ENCODE data around the gene FAM124B. TPM values are rescaled to one million over a fixed set of nuclear protein-coding genes. Genes with fewer than 3 reads are reported as not detected.

Gene FAM124B
- total RNA-seq, 1 experiment from 2014 or later = 0.83 TPM

GRCh38 chr2:224335991-224336390 lies 65.9 kb downstream of the FAM124B start:
- H2BK20ac ChIP-seq (ENCODE audit: low read depth, low read length, poor library complexity, severe bottlenecking) = no peak overlapping the region
- Mint-ChIP-seq H3K4me1 (no peaks in the 10 kb centered on the region), H3K27me3 (ENCODE audit: low read depth) (0 out of 2 replicates have a peak, but pooled peaks cover 1% of the 10 kb centered on the region), H3K9me3 (peaks cover 0 to 7% of the 10 kb centered on the region in 2 experiments; a peak in 2 of 5 replicates), H3K36me3 (ENCODE audit: insufficient read depth in 1 of 3, low read depth in 3 of 3) (no peaks in the 10 kb centered on the region; a peak in 1 of 7 replicates), H3K4me3 (no peak overlapping the region), H3K27ac (no peak overlapping the region)
- no peak overlapping the region for H3K18ac ChIP-seq (ENCODE audit: insufficient read length, low read depth, low read length)
- H4K8ac ChIP-seq (replicated peaks; ENCODE audit: insufficient read length, low read depth, low read length) = no peak overlapping the region
- H3K4me2 ChIP-seq (ENCODE audit: insufficient read depth, insufficient read length, low read length) = no peak overlapping the region
- no peak overlapping the region for H3K9ac ChIP-seq (ENCODE audit: extremely low read depth, insufficient read length, low read length)
- H4K5ac ChIP-seq (ENCODE audit: insufficient read length, low read depth, low read length) = no peak overlapping the region
- no peak overlapping the region for H3T11ph ChIP-seq (ENCODE audit: low read length)
- no CpG with 5 or more reads among the region's 1 CpG for WGBS (ENCODE audit: extremely low coverage, insufficient read length, low lambda C conversion rate)
- no peaks in the 10 kb centered on the region for H3K27me3 ChIP-seq (ENCODE audit: insufficient read depth, low read length)
- no peak overlapping the region for H3K56ac ChIP-seq (ENCODE audit: insufficient read length, low read depth, low read length)
- no peak for TF ChIP-seq CTCF (conservative IDR thresholded peaks at IDR 0.05)
- no peak overlapping the region for H2BK120ac ChIP-seq (ENCODE audit: low read depth, low read length, poor library complexity, severe bottlenecking)
- no peak overlapping the region for H3K14ac ChIP-seq (ENCODE audit: insufficient read depth, low read length)
- H3K23me2 ChIP-seq (ENCODE audit: insufficient read length, low read depth, low read length, poor library complexity, severe bottlenecking) = no peaks in the 10 kb centered on the region
- H3K79me1 ChIP-seq (ENCODE audit: insufficient read depth, low read depth, low read length, poor library complexity, severe bottlenecking) = no peaks in the 10 kb centered on the region
- H3K79me2 ChIP-seq (ENCODE audit: insufficient read depth, low read length) = no peaks in the 10 kb centered on the region
- no peak overlapping the region for H3K23ac ChIP-seq (ENCODE audit: insufficient read length, low read depth, low read length)
- no peak overlapping the region for H3K27ac ChIP-seq (ENCODE audit: insufficient read length, low read depth, low read length)
- no peak overlapping the region for H2BK15ac ChIP-seq (ENCODE audit: low read depth, low read length)
- no peak overlapping the region for H2BK12ac ChIP-seq (ENCODE audit: insufficient read length, low read depth, low read length)
- no peaks in the 10 kb centered on the region for H3K9me3 ChIP-seq (ENCODE audit: control insufficient read depth, low read depth, low read length)
- H4K20me1 ChIP-seq (ENCODE audit: control insufficient read depth, insufficient read depth, insufficient read length) = no peaks in the 10 kb centered on the region
- DNase-seq = no peak
- H3K4me1 ChIP-seq (ENCODE audit: insufficient read depth, low read length) = no peaks in the 10 kb centered on the region
- no peak overlapping the region for H2BK5ac ChIP-seq (ENCODE audit: insufficient read length, low read length)
- H2AFZ ChIP-seq (ENCODE audit: low read length) = no peak overlapping the region
- H2AK5ac ChIP-seq (ENCODE audit: insufficient read length, low read length) = no peak overlapping the region
- H3K4ac ChIP-seq (ENCODE audit: low read depth, low read length) = no peak overlapping the region
- no peak overlapping the region for H4K91ac ChIP-seq (ENCODE audit: insufficient read length, low read depth, low read length)
